Activated B cell treated with CpG ODN at 0.5 μM for 24 hours (primary cell): ENCODE results near the gene HPS4. TPM values are rescaled to one million over a fixed set of nuclear protein-coding genes. Genes with fewer than 3 reads are reported as not detected.
"Not testable (repeated sequence)": the region's sequence is repeated elsewhere in the genome, so short reads cannot be mapped to it uniquely, and the experiment has no call there.

ENCODE experiments used
- ATAC-seq: fragments of 200-7000 bp; cut with Tn5 transposase; one replicate; pipeline ENCODE4 v1.10.0; 2021; ENCODE audit warnings: low read depth, mild to moderate bottlenecking, moderate library complexity
- CTCF ChIA-PET: fragments of 350-600 bp; sonication (Branson Sonifier 250); formaldehyde crosslinking; loops from one replicate; lab custom pipeline; 2021; ENCODE audit warnings: antibody characterized with exemption; lab: Charles Lee
- POLR2A ChIA-PET: fragments of 350-600 bp; sonication (Branson Sonifier 250); formaldehyde crosslinking; loops from one replicate; lab custom pipeline; 2021; ENCODE audit warnings: antibody characterized with exemption; lab: Charles Lee
- DNase-seq: peaks from one replicate; pipeline ENCODE4 v3.0.0; 2022
- H3K27ac Mint-ChIP-seq: one replicate; pipeline ENCODE4 v1.8.0; 2020; ENCODE audit warnings: mixed read lengths
- H3K27me3 Mint-ChIP-seq: one replicate; pipeline ENCODE4 v1.8.0; 2021; ENCODE audit warnings: mixed read lengths
- H3K36me3 Mint-ChIP-seq: one replicate; pipeline ENCODE4 v1.8.0; 2021; ENCODE audit warnings: low read depth, mixed read lengths
- H3K4me1 Mint-ChIP-seq: one replicate; pipeline ENCODE4 v1.8.0; 2021; ENCODE audit warnings: mixed read lengths
- H3K4me3 Mint-ChIP-seq: one replicate; pipeline ENCODE4 v1.8.0; 2020; ENCODE audit warnings: mild to moderate bottlenecking, mixed read lengths
- H3K9me3 Mint-ChIP-seq: one replicate; pipeline ENCODE4 v1.8.0; 2020; ENCODE audit warnings: mixed read lengths
- intact Hi-C: fragments of 100-400 bp; cut with micrococcal nuclease; formaldehyde crosslinking; loops from one replicate; pipeline ENCODE4 v1.15.1; 2024
- total RNA-seq: library from RNA; stranded (reverse); gene quantifications from 2 replicates; pipeline ENCODE4 v1.2.3, GENCODE V29; 2022
- TF ChIP-seq, protein P1 (sequence below): fragments of 200-600 bp; IDR thresholded peaks from one replicate; pipeline ENCODE4 v1.8.0; 2022; ENCODE audit warnings: antibody characterized with exemption, mild to moderate bottlenecking

The HPS4 gene
- total RNA-seq, 1 donor from 2014 or later, result 51.6 TPM

DNA sequence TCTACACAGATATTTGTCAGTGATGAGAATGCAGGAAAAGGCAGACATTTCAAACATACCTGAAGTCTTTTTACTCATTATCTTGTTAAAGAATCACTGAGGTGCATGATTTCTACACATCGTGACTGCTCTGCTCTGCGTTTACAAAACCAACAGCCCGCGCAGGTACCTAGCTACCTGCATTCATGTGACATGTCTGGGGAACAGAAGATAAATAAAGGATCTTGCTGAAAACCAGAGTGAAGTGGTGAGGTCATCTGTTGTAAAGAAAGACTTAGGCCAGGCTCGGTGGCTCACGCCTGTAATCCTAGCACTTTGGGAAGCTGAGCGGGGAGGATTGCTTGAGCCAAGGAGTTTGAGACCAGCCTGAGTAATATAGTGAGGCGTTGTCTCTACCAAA lies 38.8 kb downstream of the HPS4 start:
- Mint-ChIP-seq H3K9me3 (no peaks in the 10 kb centered on the region), H3K27me3 (no peaks in the 10 kb centered on the region), H3K4me3 (no peak overlapping the region), H3K27ac (no peak overlapping the region), H3K36me3 (peaks cover 60% of the 10 kb centered on the region), H3K4me1 (peaks cover 15% of the 10 kb centered on the region)
- TF ChIP-seq, protein P1, sequence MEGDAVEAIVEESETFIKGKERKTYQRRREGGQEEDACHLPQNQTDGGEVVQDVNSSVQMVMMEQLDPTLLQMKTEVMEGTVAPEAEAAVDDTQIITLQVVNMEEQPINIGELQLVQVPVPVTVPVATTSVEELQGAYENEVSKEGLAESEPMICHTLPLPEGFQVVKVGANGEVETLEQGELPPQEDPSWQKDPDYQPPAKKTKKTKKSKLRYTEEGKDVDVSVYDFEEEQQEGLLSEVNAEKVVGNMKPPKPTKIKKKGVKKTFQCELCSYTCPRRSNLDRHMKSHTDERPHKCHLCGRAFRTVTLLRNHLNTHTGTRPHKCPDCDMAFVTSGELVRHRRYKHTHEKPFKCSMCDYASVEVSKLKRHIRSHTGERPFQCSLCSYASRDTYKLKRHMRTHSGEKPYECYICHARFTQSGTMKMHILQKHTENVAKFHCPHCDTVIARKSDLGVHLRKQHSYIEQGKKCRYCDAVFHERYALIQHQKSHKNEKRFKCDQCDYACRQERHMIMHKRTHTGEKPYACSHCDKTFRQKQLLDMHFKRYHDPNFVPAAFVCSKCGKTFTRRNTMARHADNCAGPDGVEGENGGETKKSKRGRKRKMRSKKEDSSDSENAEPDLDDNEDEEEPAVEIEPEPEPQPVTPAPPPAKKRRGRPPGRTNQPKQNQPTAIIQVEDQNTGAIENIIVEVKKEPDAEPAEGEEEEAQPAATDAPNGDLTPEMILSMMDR, result no peak
- ChIA-PET POLR2A (no interaction called here), CTCF (no interaction called here)
- DNase-seq, result no peak
- ATAC-seq, result no peak
- intact Hi-C loops, result no loop called here

DNA sequence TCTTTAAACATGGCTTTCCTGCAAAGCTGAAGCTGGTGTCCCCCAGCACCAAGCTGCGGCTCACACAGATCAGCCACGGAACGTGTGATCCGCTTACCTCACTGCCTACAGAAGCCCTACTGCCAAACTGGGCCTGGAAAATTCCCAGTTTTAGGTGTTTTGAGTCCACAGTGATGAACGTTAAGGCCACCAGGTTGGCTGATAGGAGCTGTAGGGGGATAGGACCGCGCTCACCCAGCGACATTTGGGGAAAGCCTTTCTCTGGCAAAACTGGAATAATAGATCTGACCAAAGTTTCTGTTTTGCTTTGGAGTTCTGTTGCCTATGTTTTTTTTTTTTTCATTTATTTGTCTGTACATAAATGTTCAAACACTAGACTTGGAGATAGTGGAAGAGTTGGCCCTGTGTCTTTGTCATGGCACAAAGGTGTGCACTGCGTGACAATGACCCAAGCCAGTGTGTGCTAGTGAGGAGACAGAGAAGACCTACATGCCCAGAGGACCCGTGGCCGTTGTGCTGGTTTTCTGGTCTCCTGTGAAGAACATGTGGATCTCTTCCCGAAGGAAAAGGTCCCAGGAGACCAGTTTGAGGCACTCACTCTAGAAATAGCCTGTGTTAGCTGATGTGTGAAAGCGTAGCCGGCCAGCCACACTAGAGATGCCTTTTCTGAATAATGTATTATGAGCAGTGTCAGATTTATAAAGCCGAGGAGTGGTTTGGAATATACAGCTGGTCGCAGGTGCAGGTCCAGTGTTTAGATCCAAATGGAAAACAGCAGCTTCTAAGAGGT lies 39.5 kb downstream of the HPS4 start:
- CTCF ChIA-PET, result no interaction called here
- H3K36me3 Mint-ChIP-seq, result peaks cover 60% of the 10 kb centered on the region

DNA sequence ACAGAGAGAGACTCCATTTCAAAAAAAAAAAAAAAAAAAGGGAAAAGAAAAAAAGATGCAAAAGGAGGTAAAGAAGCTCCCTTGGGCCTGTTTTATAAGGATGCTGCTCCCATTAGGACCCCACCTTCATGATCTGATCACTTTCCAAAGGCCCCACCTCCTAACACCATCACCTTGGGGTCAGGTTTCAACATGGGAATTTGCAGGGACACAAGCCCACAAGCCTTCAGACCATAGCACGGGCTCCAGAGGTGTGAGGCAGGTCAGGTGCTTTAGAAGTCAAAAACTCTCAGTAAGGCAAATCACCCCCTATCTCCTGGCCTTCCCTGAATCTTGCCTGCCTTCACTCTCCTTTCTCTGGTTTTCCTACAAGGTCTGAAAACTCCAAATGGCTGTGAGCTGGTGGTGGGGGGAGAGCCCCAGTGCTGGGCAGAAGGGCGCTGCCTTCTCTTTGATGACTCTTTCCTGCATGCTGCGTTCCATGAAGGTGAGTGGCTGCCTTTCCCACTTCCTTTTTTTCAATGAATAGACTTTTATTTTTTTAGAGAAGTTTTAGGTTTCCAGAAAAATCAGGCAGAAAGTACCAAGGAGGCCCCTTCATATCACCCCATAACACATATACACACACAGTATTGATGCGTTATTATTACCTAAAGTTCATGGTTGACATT lies 41.4 kb downstream of the HPS4 start:
- DNase-seq (no peak), ATAC-seq (no peak)
- H3K36me3 Mint-ChIP-seq, result peaks cover 57% of the 10 kb centered on the region
- H3K4me1 Mint-ChIP-seq, result peaks cover 15% of the 10 kb centered on the region
- CTCF ChIA-PET, result interaction anchor here (1.4 kb wide), 1 partner anchor 19 kb away, joined by 4 read pairs; no protein-coding TSS in a partner anchor
- POLR2A ChIA-PET, result no interaction called here
- TF ChIP-seq, protein P1, result no peak
- H3K4me3 Mint-ChIP-seq, result no peak overlapping the region
- H3K9me3 Mint-ChIP-seq, result no peaks in the 10 kb centered on the region
- intact Hi-C loops, result no loop called here
- no peaks in the 10 kb centered on the region for H3K27me3 Mint-ChIP-seq
- no peak overlapping the region for H3K27ac Mint-ChIP-seq

More for the DNA sequence above, 39.5 kb downstream of the HPS4 start:
- no peaks in the 10 kb centered on the region for H3K9me3 Mint-ChIP-seq
- DNase-seq (no peak), ATAC-seq (no peak)
- POLR2A ChIA-PET, result interaction anchor here (0.5 kb wide), 1 partner anchor 13 kb away, joined by 3 read pairs; no protein-coding TSS in a partner anchor
- no peak overlapping the region for H3K4me3 Mint-ChIP-seq
- no peak overlapping the region for H3K27ac Mint-ChIP-seq
- H3K27me3 Mint-ChIP-seq, result no peaks in the 10 kb centered on the region
- H3K4me1 Mint-ChIP-seq, result peaks cover 15% of the 10 kb centered on the region
- TF ChIP-seq, protein P1, result no peak
- intact Hi-C loops, result no loop called here

DNA sequence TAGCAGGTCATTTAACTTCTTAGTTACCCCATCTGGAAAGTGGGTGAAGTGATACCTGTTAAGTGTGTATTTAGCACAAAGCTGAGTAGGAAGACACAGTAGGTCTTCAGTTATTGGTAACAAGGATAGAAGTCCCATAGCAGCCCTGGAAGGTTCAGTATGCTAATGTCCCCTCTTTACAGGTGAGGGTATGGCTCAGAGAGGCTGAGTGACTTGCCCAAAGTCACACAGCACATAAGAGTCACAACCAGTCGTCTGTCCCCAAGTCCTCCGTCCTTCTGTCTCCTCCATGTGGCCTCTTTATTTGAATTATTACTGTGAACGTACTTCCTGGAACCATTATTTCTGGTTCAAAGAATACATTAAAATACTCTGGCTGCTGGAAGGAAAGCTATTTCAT lies 44.0 kb downstream of the HPS4 start:
- TF ChIP-seq, protein P1, result no peak
- Mint-ChIP-seq H3K9me3 (no peaks in the 10 kb centered on the region), H3K27me3 (no peaks in the 10 kb centered on the region), H3K4me3 (no peak overlapping the region), H3K4me1 (peaks cover 36% of the 10 kb centered on the region), H3K27ac (no peak overlapping the region), H3K36me3 (peaks cover 59% of the 10 kb centered on the region)
- POLR2A ChIA-PET, result no interaction called here
- ATAC-seq (no peak), DNase-seq (no peak)
- intact Hi-C loops, result no loop called here
- CTCF ChIA-PET, result interaction anchor here (1.6 kb wide), 1 partner anchor 20 kb away, joined by 3 read pairs; no protein-coding TSS in a partner anchor

DNA sequence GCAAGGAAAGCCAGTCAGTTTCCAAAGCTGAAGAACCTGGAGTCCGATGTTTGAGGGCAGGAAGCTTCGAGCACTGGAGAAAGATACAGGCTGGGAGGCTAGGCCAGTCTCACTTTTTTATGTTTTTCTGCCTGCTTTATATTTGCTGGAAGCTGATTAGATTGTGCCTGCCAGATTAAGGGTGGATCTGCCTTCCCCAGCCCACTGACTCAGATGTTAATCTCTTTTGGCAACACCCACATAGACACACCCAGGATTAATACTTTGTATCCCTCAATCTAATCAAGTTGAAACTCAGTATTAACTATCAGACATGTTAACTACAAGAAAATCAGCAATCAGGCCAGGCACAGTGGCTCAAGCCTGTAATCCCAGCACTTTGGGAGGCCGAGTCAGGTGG lies 44.8 kb downstream of the HPS4 start:
- H3K27ac Mint-ChIP-seq, POLR2A ChIA-PET, H3K4me3 Mint-ChIP-seq: not testable (repeated sequence)

More for the DNA sequence above, 44.8 kb downstream of the HPS4 start:
- H3K9me3 Mint-ChIP-seq, intact Hi-C loops, H3K27me3 Mint-ChIP-seq, DNase-seq, ATAC-seq: not testable (repeated sequence)
- H3K4me1 Mint-ChIP-seq, result peaks cover 40% of the 10 kb centered on the region
- peaks cover 59% of the 10 kb centered on the region for H3K36me3 Mint-ChIP-seq
- CTCF ChIA-PET, result interaction anchor here (1.6 kb wide), 1 partner anchor 21 kb away, joined by 3 read pairs; no protein-coding TSS in a partner anchor
